Measurements from ENCODE around the gene TMEM119. TPM values are rescaled to one million over a fixed set of nuclear protein-coding genes. Genes with fewer than 3 reads are reported as not detected.

The TMEM119 gene
- total RNA-seq, 1 donor from 2014 or later, result 0.47 TPM

DNA sequence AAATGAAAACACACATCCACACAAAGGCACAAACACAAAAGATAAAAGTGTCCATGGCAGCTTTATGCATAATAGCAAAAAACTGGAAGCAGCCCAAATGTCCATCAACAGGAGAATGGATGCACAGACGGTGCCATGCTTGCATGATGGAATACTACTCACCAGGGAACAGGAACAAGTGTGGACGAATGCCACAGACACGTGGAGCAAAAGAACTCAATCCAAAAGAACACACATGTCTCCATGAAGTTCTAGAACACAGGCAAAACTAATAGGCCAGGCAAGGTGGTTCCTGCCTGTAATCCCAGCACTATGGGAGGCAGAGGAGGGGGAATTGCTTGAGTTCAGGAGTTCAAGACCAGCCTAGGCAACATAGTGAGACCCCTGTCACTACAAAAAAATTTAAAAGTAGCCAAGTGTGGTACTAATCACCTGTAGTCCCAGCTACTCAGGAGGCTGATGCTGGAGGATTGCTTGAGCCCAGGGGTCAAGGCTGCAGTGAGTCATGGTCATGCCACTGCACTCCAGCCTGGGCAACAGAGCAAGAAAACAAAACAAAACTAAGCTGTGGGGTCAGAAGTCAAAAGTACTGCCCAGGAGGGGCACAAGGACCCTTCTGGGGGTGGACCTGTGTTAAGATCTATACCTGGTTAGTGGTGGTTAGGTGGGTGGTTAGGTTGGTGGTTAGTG lies 7.3 kb upstream of the TMEM119 start:
- H3K27ac Mint-ChIP-seq, result peak overlapping the region; percentile 66
- no peak overlapping the region for H3K4me3 Mint-ChIP-seq
- H3K36me3 Mint-ChIP-seq (ENCODE audit: low read depth), result no peaks in the 10 kb centered on the region
- peaks cover 7% of the 10 kb centered on the region for H3K27me3 Mint-ChIP-seq
- no peak for DNase-seq
- intact Hi-C loops (cut with micrococcal nuclease), result no loop called here
- peaks cover 10% of the 10 kb centered on the region for H3K9me3 Mint-ChIP-seq
- no peaks in the 10 kb centered on the region for H3K4me1 Mint-ChIP-seq

DNA sequence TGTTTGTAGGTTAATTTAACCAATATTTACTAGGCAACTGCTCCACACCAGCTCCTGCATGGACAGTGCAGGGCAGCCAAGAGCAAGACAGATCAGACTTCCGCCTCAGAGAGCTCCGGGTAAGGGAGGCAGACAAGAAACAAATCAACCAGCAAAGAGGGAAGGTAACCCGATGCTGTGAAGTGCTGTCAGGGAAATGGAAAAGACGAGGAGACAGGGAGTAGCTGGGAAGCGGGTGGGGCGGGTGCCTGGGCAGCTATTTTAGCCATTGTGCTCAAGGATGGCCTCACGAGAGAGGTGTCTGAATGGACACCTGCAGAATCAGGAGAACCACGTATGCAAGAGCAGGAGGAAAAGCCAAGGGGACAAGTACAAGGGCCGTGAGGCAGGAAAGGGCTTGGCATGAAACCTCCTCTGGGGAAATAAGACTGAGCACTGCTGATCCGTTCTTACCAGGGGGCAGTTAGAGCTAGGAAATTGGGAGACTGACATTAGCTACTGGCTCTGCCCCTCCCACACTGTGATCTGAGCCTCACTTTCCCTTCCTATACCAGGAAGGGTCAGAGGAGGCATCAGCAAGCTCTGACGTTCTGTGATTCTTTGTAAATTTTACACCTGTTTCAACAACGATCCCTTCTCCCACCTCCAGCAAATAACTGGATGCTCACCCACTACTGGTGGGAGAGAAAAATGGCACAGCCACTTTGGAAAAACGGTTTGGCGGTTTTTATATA lies 6.5 kb upstream of the TMEM119 start:
- Mint-ChIP-seq H3K27ac (no peak overlapping the region), H3K27me3 (peaks cover 6% of the 10 kb centered on the region), H3K4me1 (no peaks in the 10 kb centered on the region), H3K4me3 (no peak overlapping the region), H3K36me3 (ENCODE audit: low read depth) (no peaks in the 10 kb centered on the region), H3K9me3 (peaks cover 10% of the 10 kb centered on the region)
- intact Hi-C loops (cut with micrococcal nuclease), result no loop called here
- no peak for DNase-seq

DNA sequence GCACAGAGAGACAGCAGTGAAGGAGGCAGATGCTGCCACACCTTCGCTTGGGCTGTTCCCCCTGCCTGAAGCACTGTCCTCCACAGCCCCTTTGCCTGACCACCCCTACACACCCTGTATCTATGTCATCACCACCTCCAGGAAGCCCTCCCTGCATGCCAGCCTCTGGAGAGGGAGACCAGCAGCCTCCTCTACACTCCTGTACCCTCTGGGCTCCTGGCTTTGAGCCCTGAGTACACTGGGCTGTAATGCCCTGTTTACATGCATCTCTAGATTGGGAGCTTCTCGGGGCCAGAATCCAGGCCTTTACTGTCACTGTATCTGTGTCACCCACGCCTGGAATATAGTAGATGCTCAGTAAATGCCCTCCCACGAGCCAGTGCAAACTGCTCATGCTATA lies 5.9 kb upstream of the TMEM119 start:
- peaks cover 10% of the 10 kb centered on the region for H3K9me3 Mint-ChIP-seq
- H3K36me3 Mint-ChIP-seq (ENCODE audit: low read depth), result no peaks in the 10 kb centered on the region
- intact Hi-C loops (cut with micrococcal nuclease), result no loop called here
- no peak overlapping the region for H3K27ac Mint-ChIP-seq
- H3K4me1 Mint-ChIP-seq, result no peaks in the 10 kb centered on the region
- H3K27me3 Mint-ChIP-seq, result peaks cover 6% of the 10 kb centered on the region
- no peak for DNase-seq
- H3K4me3 Mint-ChIP-seq, result no peak overlapping the region

DNA sequence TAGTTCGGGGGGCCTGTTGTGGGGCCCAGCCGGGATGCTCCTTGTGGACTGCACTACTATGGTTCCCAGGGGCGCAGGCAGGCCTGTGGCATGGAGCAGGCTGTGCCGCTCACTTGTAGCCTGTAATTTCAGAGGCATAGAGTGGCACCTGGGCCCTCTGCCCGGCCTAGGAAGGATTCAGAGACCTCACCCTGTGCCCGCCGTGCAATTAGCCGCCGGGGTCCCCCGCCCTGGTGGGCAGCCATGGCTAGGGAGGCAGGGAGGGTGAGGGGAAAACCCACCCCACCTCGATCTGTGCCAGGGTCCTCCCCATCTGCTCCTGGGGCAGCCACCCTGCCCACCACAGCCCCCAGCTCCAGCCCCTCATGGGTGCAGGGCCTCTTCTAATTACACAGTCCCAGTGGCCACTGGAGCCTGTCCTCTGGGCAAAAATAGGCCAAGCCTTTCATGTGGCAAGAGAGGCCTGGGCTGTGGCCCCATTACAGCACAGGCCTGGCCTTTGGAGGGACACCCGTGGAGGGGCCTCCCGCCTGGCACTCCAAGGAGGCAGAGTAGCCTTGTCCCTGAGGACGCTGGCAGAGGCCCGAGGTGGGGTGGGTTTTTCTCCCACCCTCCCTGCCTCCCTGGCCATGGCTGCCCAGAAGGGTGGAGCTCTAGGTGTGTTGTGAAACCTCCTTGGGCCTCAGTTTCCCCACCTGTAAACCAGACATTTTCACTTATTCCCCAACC lies 5.3 kb upstream of the TMEM119 start:
- no peak for DNase-seq
- no peaks in the 10 kb centered on the region for H3K36me3 Mint-ChIP-seq (ENCODE audit: low read depth)
- peaks cover 10% of the 10 kb centered on the region for H3K9me3 Mint-ChIP-seq
- intact Hi-C loops (cut with micrococcal nuclease), result no loop called here
- peaks cover 6% of the 10 kb centered on the region for H3K27me3 Mint-ChIP-seq
- H3K27ac Mint-ChIP-seq, result no peak overlapping the region
- H3K4me3 Mint-ChIP-seq, result no peak overlapping the region
- H3K4me1 Mint-ChIP-seq, result no peaks in the 10 kb centered on the region

DNA sequence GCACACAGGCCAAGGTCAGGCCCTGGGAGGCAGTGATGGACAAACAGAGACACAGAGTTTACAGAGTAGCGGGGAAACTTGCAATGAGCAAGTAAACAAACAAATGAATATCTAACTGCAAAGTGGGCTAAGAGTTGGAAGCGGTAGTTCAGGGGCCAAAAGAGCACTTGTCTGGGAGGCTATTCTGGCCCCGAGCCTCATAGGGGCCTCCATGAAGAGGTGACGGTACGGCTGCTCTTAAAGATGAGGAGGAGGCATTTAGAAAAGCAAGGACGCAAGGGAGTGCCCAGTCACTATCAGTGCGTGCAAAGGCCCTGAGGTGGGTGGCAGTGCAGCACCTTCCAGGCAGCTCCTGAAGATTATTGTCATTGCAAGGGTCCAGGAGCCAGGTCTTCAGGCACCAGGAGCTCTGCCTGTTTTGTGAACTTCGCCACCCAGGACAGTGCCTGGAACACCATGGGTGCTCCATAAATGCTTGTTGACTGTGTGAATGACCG lies 4.4 kb upstream of the TMEM119 start:
- intact Hi-C loops (cut with micrococcal nuclease), result no loop called here
- DNase-seq, result no peak
- Mint-ChIP-seq H3K27ac (no peak overlapping the region), H3K4me3 (no peak overlapping the region), H3K4me1 (no peaks in the 10 kb centered on the region), H3K36me3 (ENCODE audit: low read depth) (no peaks in the 10 kb centered on the region), H3K9me3 (peaks cover 10% of the 10 kb centered on the region), H3K27me3 (peaks cover 6% of the 10 kb centered on the region)

DNA sequence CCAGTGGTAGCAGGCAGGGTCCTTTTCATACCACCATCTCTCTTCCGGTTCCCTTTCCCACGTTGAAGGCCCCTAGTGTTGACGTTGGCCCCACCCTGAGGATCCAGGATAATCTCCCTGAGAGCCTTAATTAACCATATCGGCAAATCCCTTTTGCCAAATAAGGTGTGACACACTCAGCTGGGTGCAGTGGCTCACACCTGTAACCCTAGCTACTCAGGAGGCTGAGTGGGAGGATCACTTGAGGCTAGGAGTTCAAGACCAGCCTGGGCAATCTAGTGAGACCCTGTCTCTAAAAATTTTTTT lies 2.8 kb upstream of the TMEM119 start:
- H3K4me3 Mint-ChIP-seq, result no peak overlapping the region
- no peak overlapping the region for H3K27ac Mint-ChIP-seq
- peaks cover 4% of the 10 kb centered on the region for H3K9me3 Mint-ChIP-seq
- no peaks in the 10 kb centered on the region for H3K4me1 Mint-ChIP-seq
- intact Hi-C loops (cut with micrococcal nuclease), result no loop called here
- no peak for DNase-seq
- H3K36me3 Mint-ChIP-seq (ENCODE audit: low read depth), result no peaks in the 10 kb centered on the region
- peaks cover 6% of the 10 kb centered on the region for H3K27me3 Mint-ChIP-seq

DNA sequence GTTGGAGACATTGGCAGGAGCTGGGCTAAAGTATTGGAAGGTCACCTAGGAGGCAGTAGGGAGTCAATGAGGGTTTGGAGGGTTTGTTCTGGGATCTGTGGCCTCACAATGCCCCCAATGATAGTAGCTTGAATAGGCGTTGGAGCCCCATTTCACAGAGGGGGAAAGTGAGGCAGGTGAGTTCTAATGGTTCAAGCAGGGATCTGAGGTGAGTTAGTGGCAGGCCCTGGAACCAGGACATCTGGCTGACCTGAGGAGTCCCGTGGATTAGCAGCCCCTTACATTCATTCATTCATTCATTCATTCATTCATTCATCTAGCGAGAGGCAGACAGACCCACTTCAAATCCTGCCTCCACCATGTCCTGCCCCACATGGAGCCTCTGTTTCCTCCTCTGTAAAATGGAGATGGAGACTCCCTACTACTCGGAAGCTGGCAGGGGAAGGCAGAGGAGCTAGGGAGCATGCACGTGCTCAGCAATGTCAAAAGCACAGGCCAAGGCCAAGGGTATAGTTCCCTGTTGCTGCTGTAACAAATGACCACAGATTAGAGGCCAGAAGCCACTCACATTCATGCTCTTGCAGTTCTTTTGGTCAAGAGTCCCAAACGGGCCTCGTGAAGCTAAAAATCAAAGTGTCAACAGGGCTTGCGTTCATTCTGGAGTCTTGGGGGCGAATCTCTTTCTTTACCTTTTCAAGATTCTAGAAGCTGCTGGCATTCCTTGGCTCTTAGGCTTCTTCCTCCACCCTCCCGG lies 2.2 kb upstream of the TMEM119 start:
- DNase-seq, result no peak
- Mint-ChIP-seq H3K4me3 (no peak overlapping the region), H3K27ac (no peak overlapping the region), H3K36me3 (ENCODE audit: low read depth) (no peaks in the 10 kb centered on the region), H3K9me3 (no peaks in the 10 kb centered on the region), H3K27me3 (peaks cover 6% of the 10 kb centered on the region), H3K4me1 (no peaks in the 10 kb centered on the region)
- intact Hi-C loops (cut with micrococcal nuclease), result no loop called here

DNA sequence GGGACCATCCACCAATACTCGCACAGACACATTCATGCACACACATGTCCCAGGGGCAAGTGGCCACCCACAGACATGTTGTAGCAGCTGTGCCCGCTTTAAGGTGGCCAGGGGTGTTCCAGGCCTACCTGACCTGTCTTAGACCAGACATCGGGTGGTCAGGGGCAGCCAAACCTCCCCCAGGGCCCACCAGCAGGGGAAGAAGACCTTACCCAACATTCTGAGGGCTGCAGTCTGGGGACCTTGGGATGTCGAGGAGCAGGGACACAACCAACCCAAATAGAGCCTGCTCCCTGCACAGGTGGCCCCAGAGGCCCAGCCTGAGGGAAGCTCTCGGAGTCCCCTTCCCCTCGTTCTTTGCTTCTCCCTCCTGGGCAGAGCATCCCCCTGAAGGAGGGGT lies 1.7 kb upstream of the TMEM119 start:
- DNase-seq, result no peak
- intact Hi-C loops (cut with micrococcal nuclease), result no loop called here
- Mint-ChIP-seq H3K4me3 (no peak overlapping the region), H3K27me3 (peaks cover 4% of the 10 kb centered on the region), H3K4me1 (no peaks in the 10 kb centered on the region), H3K36me3 (ENCODE audit: low read depth) (no peaks in the 10 kb centered on the region), H3K27ac (no peak overlapping the region), H3K9me3 (no peaks in the 10 kb centered on the region)

DNA sequence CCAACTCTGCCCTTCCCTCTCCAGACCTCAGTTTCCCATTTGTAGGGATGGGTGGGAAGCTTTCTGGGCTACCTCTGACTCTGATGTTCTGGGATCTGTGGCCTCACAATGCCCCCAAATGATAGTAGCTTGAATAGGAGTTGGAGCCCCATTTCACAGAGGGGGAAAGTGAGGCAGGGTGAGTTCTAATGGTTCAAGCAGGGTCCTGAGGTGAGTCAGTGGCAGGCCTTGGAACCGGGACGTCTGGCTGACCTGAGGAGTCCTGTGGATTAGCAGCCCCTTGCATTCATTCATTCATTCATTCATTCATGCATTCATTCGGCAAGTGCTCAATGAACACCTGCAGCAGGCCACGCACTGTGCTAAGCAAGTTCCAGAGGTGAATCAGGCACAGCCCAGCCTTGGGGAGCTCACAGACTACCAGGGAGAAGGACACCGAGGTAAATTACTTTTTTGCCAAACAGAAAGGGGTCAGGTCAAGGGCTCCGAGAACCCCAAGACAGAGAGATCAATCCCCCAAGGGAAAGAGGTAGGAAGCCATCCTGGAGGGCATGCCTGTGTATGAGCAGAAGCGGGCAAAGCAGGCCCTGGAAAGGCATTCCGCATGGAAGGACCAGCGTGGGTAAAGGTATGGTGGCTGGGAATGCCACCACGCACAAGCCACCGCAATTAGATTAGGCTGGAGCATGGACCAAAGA lies 818 bp upstream of the TMEM119 start:
- Mint-ChIP-seq H3K4me3 (no peak overlapping the region), H3K9me3 (no peaks in the 10 kb centered on the region), H3K27ac (no peak overlapping the region), H3K36me3 (ENCODE audit: low read depth) (no peaks in the 10 kb centered on the region), H3K4me1 (no peaks in the 10 kb centered on the region), H3K27me3 (no peaks in the 10 kb centered on the region)
- intact Hi-C loops (cut with micrococcal nuclease), result no loop called here
- no peak for DNase-seq

DNA sequence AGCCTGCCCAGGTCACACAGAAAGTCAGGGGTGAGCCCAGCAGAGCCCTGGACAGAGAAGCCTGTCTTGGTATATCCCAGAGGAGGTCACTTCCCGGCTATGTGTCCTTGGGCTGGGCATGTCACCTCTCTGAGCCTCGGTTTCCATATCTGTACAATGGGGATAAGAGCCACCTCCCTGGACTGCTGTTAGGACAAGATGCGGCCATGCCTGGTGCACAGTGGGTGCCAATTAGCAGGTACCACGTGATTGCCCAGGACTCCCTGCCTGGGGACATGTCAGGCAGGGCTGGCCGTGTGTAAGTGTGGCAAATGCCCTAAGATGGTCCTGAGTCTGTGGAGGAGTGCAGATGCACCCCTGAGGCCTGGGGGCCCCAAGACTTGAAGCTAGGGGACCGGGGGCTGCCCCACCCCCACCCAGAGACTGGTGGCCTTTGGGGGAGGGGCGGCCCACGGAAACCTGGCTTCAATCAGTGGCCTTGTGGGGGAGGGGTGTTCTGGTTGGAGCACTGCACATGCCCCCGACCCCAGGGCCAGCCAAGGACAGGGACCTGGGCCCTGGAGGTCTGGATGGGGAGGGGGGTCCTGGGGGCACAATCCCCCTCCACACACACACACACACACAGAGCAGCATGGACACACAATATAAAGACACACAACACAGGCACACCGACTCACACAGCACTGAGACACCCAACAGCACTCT lies 878 bp downstream of the TMEM119 start:
- H3K27me3 Mint-ChIP-seq, result no peaks in the 10 kb centered on the region
- DNase-seq, result no peak
- H3K36me3 Mint-ChIP-seq (ENCODE audit: low read depth), result no peaks in the 10 kb centered on the region
- intact Hi-C loops (cut with micrococcal nuclease), result no loop called here
- no peaks in the 10 kb centered on the region for H3K9me3 Mint-ChIP-seq
- H3K4me3 Mint-ChIP-seq, result no peak overlapping the region
- no peaks in the 10 kb centered on the region for H3K4me1 Mint-ChIP-seq
- no peak overlapping the region for H3K27ac Mint-ChIP-seq

DNA sequence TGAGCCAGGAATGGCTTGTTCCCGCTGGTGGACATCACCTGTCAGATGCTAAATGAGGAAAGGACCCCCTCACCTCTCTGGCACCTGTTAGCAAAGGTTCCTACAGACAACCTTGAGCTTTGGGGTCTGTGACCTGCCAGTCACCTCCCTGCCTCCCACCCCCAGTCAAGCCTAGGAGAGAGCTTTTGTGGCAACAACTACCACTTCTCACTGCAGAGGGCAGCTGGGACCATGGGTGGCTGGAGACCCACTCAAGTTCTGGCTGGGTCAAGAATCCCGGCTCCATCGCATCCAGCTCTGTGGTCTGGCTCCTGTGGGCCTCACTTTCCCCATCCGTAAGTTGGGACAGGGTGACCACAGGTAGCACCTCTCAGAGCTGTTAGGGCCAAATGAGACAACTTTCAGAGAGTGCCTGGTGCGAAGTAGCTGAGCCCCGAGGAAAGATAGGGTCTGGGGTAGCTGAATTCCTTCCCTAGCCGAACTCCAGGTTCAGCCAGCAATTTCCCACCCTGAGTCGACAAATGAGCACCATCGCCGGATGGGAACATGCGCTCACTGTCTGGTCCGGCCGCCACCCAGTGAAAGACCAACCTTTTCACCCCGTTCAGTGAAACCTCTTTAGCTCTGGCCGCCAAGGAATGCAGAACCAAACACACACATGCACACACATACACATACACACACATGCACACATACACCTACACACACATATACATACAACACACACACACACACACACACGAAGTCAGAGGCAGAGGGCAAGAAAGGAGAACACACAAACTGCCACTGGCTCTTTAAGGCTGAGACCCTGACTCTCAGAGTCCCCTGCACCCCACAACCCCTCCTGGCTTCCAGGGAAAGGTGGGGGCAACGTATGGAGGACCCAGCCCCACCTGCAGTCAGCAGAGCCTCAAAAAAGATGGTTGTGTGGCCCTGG lies 1.9 kb downstream of the TMEM119 start:
- Mint-ChIP-seq H3K4me1 (no peaks in the 10 kb centered on the region), H3K27me3 (no peaks in the 10 kb centered on the region), H3K9me3 (no peaks in the 10 kb centered on the region), H3K4me3 (no peak overlapping the region), H3K27ac (no peak overlapping the region), H3K36me3 (ENCODE audit: low read depth) (no peaks in the 10 kb centered on the region)
- no peak for DNase-seq
- intact Hi-C loops (cut with micrococcal nuclease), result no loop called here

DNA sequence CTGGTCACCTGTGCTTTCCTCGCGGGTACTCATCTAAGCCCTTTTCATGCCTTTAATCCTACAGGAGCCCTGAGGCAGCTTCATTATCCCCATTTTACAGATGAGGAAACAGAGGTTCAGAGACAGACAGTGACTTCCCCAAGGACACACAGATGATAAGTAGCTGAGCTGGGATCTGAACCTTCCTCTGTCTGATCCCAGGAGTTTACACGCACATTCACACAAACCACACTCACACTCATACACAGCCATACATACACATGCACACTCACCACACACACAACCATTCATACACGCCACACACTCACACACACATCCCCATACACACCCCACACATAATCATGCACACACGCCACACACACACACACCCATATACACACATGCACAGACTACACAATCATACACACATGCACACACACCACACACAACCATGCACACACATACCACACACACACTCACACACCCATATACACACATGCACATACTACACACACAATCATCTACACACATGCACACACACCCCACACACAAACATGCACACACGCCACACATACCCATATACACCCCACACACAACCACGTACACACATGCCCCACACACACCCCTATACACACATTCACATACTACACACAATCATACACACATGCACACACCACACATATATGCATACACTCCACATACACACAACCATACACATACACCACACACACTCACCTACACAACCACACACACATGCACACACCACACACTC lies 2.7 kb downstream of the TMEM119 start:
- H3K36me3 Mint-ChIP-seq (ENCODE audit: low read depth), result no peaks in the 10 kb centered on the region
- no peaks in the 10 kb centered on the region for H3K9me3 Mint-ChIP-seq
- H3K4me3 Mint-ChIP-seq, result no peak overlapping the region
- H3K27me3 Mint-ChIP-seq, result no peaks in the 10 kb centered on the region
- no peaks in the 10 kb centered on the region for H3K4me1 Mint-ChIP-seq
- H3K27ac Mint-ChIP-seq, result no peak overlapping the region
- DNase-seq, result no peak
- intact Hi-C loops (cut with micrococcal nuclease), result no loop called here

All from activated CD4-positive, alpha-beta T cell treated with anti-CD3 and anti-CD28 coated beads, Interleukin-2, amount 10 ng/mL, durations not matched to agents 24 days and 14 days (primary cell).